Stimulated activated CD4-positive, alpha-beta T cell treated with anti-CD3 and anti-CD28 coated beads, Interleukin-2, amount 100 ng/mL, for 4 hours (primary cell): ENCODE data around the gene DNAH7.

Experiments
- DNase-seq: peaks from one replicate; pipeline ENCODE4 v3.0.0-alpha.2; 2020; ENCODE audit warnings: low read depth

The DNAH7 gene

DNA sequence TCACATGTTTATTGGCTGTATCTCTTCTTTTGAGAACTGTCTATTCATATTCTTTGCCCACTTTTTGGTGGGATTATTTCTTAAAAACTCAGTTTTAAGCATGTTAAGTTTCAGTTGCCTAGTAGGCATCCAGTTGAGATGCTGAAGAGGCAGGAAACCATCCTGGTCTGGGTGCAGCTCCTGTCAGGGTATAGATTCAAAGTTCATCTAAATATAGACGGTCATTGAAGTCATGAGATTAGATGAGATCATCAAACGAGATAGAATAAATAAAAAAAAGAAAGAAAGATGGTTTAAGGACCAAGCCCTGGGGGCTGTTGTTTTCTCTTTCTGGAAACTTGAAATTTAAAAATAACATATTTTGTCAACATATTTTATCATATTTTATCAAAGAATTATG lies 9.2 kb upstream of the DNAH7 start:
- DNase-seq: no peak

DNA sequence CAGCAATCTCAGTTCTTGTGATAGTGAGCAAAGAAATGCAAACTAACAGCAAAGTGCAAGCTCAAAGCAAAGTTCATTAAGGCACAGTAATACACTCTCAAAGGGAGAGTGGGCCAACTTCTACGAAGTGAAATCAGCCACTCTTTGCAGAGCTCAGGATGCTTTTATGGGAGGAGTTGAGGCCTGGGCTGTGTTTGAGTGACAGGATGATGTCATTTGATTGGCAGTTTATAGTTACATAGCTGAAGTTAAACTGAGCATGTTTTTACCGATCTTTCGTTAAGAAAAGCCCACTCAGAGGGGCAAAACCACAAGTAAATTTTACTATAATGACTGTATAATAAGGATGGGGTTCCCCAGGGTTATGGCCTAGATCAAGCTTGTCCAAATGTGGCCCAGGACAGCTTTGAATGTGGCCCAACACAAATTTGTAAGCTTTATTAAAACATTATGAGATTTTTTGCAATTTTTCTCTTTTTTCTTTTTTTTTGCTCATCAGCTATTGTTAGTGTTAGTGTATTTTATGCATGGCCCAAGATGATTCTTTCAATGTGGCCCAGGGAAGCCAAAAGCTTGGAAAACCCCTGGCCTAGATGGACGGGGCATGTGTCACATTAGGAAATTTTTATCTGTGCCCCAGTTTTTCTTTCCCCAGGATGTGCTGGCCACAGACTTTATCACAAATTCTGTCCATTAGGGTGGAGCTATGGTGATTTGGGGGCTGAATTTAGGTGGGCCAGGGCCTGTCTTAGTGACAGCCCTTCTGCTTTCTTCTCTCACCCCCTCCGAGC lies 8.3 kb upstream of the DNAH7 start:
- no peak for DNase-seq

DNA sequence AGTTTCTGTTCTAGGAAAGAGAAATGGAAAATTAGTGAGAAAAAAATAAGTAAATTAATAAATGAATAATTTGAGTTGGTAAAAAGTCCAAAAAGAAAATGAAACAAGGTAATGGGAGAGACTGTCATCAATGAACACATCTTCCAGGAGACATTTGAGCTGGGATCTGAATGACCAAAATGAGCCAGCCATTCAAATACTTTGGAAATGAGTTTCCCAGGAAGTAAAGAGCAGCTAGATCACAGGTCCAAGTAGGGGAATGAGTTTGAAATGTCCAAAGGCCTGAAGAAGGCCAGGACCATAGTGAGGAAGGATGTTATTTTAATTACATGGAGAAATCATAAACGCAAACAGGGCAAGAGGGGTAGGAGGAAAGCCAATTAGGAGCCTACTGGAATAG lies 6.6 kb upstream of the DNAH7 start:
- no peak for DNase-seq

DNA sequence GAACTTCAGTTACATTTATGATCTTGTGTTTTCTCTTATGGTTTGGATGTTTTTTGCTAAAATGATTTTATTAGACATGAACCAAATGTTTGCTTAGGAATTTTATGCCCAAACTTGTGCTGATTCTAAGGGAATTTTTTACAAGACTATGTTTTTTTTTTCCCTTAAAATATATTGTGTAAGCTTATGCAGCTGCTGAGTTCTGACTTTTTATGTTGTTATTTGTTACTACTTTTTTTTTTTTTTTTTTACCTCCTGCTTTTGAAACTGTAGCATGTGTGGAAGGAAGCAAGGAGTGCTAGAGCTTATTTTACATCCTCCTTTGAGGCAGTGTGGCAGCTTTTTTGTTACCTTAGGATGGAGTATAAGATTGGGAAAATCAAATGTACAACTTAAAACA lies 6.0 kb upstream of the DNAH7 start:
- no peak for DNase-seq

DNA sequence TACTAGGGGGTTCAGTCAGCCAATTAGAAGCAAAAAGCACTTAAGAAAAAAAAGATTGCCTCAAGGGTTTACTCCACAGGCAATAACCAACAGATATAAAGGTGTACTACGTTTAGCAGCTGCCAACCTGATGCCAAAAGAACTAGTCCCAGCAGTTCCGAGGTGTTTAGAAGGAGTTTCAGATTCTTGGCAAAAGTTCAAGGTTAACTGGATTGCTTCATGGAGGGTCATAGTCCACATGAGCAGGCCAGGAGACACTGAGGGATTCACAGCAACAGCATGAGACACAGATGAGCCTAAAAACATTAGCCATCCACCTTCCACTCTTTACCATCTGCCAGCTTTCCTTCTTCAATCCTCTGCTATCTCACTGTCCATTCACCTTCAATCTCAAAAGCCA lies 4.9 kb upstream of the DNAH7 start:
- no peak for DNase-seq

DNA sequence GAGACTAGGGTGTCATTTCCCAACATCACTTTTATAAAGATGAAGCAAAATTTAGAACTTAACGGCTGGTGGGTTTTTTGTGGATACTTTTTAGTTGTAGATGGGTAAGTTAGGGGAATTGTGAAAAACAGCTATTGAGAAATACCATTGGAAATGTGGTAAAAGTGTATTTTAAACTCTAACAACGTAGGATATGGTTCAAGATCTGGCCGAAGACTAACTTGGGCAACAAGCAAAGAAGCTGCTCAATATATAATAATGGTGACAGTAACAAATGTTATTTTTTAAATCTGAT lies 1.6 kb downstream of the DNAH7 start:
- no peak for DNase-seq

DNA sequence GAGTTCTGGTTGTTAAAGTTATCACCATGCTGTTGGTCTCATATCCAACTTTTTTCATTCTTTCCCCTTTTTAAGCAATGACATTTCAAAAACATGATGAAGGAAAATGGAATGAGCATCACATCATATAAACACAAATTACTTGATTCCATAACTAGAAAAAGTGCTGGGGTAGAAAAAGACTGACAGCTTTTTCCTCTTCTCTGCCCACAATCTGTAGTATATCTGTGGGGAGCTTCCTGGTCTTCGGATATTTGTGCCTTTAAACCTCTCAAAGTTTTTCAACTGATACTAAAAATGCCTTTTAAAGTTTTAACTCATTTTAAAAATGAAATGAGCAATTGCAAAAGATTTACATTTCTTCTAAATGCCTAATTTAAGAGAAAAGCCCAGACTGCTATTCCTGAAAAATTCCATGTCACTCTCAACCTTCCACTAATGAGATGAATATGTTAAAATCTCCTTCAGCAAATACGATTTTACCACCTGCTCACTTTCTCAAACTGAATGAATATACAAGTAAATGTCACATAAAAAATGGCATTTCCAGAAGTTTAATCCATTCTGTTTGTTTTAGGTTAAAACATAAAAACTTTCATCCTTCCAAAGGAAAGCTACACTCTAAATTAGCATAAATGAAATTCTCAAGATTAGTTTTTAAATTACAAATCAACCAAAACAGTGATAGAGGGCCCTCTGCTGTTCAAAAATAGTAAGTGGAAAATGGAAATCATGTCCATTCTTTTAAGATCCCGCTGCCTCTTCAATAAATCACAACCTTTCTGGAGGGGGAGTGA lies 2.1 kb downstream of the DNAH7 start:
- DNase-seq: no peak

DNA sequence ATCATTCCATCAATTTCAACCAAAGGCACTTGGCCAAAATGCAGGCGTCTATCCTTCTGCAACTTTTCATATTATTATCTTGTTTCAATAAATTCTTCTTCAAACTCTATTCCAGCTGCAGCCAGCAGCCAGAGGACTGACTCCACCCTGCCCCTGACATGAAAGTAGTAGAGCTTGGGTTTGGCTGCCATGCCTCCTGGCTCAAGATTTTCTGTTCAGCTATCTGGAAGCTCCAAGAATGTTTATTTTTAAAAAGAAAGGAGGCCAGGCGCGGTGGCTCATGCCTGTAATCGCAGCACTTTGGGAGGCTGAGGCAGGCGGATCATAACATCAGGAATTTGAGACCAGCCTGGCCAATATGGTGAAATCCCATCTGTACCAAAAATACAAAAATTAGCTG lies 4.9 kb downstream of the DNAH7 start:
- DNase-seq: no peak

DNA sequence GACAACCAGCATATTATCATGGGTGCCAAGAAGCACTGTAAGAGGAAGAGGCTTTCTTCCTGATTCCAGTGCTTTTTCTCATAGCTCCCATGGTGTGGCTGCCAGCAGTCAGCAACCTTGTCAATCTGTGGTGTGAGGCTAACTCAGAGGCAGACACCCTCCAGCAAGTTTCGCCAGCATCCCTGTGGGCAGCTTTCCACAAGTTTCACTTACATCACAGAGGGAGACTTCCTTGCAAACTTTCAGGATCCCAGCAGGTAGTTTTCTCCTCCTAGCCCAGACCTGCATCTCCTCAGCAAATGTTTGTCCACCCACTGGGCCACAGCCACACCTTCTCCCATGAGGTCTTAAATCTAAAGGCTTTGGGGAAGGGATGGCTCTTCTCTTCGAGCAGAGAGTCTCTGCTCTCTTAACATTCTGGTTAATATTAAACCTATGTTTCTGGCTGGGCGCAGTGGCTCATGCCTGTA lies 9.1 kb downstream of the DNAH7 start:
- DNase-seq: no peak

DNA sequence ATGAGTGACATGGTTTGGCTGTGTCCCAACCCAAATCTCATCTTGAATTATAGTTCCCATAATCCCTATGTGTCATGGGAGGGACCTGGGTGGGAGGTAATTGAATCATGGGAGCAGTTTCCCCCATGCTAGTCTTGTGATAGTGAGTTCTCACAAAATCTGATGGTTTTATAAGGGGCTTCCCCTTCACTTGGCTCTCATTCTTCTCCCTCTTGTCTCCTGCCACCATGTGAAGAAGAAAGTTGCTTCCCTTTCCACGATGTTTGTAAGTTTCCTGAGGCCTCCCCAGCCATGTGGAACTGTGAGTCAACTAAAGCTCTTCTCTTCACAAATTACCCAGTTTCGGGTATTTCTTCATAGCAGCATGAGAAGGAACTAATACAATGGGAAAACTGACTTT lies 14.0 kb downstream of the DNAH7 start:
- no peak for DNase-seq

DNA sequence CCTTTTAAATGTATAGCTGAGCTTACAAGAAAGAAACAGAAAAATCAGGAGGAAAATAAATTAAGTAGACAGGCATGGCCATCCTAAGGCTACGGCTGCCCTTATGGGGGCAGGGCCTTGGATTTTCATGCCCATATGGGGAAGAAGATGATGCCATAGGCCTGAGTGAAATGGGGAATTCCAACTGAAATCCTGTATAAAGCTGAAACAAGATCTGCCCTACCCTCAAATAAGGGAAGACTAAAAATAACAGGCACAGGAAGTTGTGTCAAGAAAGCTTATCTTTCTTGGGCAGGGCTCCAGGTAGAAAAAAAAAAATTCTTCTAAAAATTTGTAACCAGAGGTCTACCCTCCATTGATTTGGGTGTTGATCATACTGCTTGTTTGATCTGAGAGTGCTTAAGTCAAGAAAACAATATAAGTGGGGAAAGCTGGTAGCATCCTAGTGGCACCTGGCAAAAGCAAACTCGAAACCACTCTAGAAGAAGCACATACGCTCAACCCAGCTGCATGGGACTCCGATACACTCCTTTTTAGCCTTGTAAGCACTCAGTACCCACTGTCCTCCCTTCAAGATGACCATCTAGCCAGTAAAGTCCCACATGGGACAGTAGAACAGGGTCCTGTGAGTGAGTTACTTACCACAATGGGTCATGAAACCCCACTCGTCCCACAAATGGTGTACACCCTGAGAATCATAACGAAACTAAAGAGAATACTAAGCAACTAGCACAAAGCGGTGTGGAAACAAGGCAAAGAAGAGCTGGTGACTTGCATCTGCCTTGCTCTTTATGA lies 22.3 kb downstream of the DNAH7 start:
- DNase-seq: no peak

DNA sequence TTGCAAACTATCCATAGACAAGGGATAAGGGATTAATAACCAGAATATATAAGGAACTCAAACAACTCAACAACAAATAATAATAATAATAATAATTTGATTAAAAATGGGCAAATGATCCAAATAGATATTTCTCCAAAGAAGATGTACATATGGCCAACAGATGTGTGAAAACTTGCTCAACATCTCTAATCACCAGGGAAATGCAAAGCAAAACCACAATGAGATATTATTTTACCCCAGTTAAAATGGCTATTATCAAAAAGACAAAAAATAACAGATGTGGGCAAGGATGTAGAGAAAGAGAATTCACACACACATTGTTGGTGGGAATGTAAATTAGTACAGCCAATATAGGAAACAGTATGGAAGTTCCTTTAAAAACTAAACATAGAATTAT lies 26.9 kb downstream of the DNAH7 start:
- DNase-seq: no peak

DNA sequence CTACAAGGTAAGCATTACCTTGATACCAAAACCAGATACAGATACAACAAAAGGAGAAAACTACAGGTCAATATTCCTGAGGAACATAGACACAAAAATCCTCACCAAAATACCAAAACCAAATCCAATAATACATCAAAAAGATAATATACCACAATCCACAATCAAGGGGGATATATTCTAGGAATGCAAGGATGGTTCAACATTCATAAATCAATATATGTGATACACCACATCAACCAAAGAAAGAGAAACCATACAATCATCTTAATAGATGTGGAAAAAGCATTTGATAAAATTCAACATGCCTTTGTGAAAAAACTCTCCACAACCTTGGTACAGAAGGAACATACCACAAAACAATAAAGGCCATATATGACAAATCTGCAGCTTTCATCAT lies 28.4 kb downstream of the DNAH7 start:
- DNase-seq: no peak

DNA sequence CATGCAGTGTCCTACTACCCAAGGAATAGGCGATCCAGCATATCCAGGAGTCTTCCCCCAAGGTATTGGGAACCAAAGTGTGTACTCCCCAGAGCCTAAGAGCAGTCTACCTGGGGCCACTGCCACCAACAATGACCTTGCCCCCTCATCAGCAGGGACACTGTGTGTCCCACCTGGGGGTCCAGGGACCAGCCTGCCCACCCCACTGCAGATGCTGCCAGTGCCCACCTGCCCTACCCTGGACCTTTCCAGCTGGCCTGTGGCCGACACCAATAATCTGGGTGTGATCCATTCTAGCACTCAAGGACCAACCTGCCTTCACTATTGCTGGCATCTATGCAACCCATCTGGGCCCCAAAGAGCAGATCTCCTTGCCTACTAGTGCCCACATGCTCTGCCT lies 32.2 kb downstream of the DNAH7 start:
- no peak for DNase-seq

DNA sequence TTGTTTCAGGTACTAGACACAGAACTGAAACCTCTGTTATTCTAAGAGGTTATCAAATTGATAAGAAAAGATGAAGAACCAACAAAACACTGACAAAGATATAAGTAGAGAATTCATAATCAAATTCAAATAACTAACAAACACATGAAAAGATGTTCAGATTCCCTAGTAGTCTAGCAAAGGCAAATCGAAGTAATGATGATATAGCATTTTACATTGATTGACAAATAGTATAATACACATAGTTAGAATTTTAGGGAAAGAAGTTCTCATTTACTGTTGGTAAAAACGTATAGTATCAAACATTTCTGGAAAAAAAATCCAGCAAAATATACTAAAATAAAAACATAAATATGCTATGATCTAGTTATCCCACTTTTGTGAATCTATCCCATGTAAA lies 50.6 kb downstream of the DNAH7 start:
- no peak for DNase-seq

DNA sequence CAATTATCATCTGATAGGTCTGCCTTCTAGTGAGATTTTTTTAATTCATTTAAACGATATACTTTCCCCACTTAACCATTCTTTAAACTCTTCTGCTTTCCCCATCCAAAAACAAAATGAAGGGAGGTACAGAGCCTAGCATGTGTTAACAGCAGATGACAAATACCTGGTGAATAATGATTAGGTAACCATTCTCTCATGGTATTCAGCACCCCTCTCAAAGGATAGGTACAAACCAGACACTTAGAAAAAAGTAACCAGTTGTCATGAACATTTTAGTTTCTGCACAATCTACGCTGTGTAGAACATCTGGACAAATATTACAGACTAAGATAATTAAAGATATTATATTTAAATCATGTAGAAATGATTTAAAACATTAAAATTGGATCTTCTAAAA lies 56.3 kb downstream of the DNAH7 start:
- DNase-seq: no peak

DNA sequence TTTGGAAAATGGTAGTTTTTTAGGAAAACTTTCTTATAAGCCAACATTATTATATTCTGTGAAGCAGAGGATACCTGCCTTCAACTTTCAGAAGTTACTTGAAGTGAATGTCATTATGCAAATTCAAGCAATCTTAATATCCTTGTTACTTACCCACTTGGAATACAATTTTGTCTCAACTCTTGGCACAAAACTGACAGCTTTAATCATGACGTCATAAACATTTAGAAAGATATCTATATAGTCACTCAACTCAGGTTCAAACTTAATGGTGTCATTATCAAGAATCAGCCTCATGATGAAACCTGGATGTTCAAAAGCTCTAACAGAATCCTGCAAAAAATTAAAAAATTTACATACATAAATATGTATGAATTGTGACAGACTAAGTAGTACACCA lies 68.1 kb downstream of the DNAH7 start:
- DNase-seq: no peak

DNA sequence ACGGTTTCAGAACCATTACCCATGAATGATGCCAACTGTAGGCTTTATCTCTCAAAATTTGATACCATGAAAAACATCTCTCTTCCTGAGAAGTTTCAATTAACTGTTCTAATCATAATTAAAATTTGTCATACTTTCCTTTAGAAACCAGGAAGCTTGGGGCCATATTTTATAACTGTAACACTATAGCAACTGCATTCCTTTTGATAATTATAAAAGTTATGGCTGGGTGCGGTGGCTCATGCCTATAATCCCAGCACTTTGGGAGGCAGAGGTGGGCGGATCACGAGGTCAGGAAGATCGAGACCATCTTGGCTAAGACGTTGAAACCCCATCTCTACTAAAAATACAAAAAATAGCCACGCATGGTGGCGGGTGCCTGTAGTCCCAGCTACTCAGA lies 70.6 kb downstream of the DNAH7 start:
- DNase-seq: no peak

DNA sequence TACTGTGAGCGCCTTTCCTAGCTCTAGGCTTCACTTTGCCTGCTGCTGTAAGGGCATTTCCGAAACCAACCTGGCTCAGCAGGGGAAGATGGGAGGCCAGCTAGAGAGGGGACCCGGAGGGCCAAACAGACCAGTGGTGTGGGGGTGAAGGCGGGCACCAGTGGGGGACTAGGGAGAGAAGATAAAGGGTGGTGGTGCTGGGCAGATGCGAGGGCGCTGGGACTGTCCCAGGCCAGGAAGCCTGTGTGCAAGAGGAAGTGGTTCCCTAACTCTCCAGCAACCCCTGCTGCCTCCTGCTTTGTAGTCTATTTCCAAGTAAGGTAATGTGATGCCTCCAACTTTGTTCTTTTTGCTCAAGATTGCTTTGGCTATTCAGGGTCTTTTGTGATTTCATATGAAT lies 73.1 kb downstream of the DNAH7 start:
- DNase-seq: no peak

DNA sequence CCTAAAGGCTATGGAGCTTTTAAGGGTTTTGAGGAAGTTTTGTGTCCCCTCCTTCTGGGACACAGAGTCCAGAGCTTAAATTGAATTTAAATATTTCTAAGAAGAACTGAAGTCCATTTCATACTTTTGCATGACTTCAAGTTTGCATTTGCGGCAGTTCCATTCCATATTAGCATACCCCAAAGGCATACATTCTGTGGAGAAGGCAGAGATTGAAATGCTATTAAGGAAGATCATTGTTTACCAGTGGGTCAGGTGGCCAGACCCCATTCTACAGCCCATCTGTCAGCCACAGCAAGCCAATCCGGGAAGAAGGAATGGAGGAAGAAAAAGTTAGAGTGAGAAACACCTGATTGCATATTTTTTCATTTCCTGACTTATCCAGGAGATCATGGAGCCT lies 75.0 kb downstream of the DNAH7 start:
- no peak for DNase-seq

DNA sequence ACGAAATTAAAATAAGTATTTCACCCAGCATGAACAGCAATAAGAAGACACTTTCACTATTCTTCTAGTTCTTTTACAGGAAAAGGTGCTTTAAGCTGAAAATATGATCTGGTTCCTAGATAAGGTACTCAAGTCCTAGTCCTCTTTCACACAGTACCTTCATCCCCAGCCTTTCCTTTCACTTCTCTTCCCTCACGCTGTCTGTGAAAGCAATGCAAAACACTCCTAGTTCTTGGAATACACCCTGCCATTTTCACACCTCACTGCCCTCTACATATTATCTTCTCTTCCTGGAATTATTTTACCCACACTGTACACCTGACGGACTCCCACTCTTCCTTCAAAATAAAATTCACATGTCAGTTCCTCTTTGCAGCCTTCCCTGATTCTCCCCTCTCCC lies 82.9 kb downstream of the DNAH7 start:
- no peak for DNase-seq

DNA sequence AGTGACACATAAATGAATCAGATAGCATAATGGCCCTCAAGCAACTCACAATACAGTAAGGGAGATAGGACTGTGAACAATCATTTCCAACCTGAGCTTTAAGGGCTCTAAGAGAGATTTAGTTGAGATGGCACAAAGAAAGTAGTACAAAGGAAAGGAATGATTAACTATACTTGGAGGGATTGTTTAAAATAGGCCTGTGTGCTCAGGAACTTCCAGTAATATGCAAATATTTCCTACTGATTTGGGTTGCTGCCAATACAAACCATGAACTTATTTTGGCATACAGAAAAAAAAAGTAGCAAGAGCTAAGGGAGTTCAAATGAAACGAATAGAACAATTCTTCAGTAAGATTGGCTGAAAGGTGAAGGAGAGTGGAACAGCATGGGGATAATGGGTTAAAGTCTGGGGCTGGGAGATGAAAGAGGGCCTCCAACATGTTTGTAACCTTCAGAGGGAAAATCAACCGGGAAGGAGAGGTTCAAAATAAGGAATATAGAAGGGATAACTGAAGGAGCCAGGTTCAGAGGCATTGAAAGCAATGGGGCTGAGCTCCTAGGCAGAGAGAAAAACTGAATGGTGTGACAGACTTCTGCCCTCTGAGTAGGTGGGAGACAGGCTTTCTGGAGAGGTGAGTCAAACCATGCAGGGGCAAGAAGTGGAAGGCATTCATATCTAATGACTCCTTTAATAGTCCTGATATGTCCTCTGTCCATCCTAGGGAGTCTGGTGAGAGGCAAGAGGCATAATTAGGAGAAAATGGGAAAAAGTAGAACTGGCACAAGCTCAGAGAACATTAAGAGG lies 83.5 kb downstream of the DNAH7 start:
- DNase-seq: no peak
